GM18519 (cell line): ENCODE results near the gene DACH1.

ENCODE experiments used
- ATAC-seq: cut with Tn5 transposase; IDR thresholded peaks from one replicate; pipeline ENCODE4 v1.9.1; 2021; ENCODE audit warnings: mild to moderate bottlenecking, moderate library complexity; ENCODE audit not compliant: unreplicated experiment, low FRiP score

DACH1 gene

DNA sequence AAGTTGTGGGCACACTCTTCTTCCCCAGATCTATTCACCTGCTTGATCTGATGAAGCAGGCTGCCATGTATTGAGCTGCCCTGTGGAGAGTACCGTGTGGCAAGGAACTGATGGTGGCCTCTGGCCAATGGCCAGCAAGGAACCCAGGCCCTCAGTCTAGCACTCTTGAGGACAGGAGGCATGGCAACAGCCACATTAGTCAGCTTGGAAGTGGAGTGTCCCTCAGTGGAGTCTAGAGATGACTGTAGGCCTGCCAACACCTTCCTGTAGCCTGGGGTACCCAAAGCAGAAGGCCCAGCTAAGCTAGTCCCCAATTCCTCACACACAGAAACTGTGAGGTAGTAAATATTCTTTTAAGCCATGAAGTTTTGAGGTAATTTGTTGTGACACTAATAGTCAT is 412.5 kb downstream of the DACH1 start:
- ATAC-seq, result no peak

DNA sequence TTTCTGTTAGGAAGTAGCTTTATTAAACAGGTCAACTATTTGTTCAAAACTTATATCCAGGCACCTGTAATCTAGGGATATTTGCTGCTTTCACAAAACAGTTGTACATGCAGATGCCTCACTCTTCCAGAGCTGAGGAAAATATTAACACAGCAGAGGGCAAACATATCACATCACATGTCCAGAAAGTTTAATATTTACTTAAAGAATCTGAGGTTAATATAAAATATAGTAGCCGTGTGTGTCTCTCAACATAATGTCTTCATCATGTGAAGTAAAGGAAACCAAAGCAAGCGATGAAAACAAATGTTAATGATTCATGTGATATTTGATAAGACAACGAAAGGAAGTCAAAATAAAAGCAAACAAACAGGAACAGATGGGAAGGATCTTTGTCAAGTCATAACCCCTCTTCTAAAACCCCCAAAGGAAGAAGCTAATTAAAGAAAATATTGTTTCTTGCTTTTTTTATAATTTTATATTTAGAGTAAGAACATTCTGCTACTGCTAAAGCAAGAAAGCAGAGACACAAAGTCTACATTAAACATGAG is 418.8 kb downstream of the DACH1 start:
- no peak for ATAC-seq

DNA sequence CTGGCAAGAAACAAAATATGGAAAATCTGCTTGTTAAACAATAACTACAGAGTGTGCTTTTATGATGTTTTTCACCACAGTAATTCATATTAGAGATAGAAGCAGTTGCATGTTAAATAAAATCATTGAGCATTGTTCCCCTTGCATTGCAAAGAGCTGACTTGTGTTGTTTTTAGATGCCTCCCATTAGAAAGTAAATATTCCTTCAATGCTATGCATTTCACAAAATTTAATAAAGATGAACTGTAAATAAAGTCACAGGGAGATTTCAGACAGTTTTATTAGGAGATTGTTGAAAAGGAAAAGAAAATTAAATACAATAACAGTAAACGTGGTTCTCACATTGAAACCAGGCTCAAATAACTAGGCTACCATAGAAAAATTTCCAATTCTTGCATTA is 429.3 kb downstream of the DACH1 start:
- no peak for ATAC-seq

DNA sequence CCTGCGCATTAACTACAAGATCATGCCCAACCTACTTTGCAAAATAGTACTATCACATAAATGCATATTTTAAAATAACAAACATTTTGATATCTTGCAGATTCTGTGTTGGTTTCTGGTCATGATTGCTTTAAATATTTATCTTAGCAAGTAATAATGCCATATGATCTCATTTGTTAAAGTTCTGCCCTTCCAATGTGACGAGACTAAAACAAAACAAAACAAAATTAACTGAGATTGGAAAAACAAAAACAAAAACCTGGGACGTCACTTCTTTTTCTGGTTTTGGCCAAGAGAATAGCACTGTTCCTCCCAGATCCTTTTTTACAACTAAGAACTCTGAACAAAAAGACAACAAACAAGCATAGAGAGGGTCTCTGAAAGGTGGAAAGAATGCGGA is 436.3 kb downstream of the DACH1 start:
- ATAC-seq, result no peak

DNA sequence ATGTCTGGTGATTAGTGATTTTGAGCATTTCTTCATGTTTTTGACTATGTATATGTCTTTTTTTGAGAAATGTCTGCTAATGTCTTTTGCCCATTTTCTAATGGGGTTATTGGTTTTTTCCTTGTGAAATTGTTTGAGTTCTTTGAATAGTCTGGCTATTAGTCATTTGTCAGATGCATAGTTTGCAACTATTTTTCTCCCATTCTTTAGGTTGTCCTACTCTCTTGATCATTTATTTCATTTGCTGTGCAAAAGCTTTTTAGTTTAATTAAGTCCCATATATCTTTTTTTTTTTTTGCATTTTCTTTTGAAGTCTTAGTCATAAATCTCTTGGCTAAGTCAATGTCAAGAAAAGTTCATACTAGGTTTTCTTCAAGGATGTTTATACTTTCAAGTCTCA is 449.8 kb downstream of the DACH1 start:
- no peak for ATAC-seq

DNA sequence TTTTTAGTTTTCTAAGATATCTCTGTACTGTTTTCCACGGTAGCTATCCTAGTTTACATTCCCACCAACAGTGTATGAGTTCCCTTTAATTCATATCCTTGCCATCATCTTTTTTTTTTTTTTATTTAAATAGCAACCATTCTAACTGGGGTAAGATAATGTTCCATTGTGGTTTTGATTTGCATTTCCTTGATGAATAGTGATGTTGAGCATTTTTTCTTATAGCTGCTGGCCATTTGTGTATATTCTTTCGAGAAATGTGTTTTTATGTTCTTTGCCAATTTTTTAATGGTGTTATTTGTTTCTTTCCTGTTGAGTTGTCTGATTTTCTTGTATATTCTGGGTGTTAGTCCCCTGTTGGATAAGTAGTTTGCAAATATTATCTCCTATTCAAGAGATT is 454.8 kb downstream of the DACH1 start:
- no peak for ATAC-seq

DNA sequence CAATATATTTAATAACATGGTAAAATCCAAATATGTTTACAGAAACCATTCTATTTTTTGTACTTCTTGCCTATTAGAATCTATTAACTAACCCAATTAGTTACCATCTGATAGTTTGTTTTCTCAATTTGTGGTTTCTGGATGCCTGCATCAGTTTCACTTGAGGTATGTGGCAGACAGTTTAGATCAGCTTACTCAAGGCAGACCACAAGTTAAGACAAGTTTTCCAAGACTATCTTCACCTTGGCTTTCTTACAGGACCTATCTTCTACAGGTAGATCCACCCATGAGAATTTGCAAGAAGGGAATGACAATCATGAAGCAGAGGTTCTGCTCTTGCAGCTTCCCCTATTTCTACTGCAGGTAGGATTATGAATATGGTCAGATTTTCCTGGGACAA is 458.6 kb downstream of the DACH1 start:
- no peak for ATAC-seq

DNA sequence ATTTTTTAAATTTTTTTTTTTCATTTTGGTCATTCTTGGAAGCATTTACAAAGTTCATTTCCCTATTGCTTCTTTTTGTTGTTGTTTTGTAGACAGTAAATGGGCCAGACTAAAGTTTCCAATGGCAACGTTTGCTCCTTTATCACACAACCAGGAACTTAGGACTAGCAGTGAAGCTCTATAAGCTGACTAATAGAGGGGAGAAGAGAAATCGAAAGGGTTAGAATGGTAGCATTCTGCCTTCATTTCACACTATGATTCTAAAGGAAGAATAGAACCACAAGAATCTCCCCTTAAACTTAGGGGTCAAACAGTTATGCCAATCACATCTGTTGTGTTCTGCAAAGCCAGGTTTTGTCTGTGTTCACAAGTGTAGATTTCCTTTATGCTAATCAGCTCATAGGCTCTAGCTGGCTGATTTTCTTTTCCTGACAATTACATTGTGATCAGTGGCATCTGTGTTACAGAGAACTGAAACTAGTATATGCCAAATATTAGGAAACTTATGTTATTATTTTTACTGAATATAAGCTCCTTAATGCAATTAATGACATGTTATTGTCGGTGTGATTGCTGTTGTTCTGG is 467.3 kb downstream of the DACH1 start:
- no peak for ATAC-seq

DNA sequence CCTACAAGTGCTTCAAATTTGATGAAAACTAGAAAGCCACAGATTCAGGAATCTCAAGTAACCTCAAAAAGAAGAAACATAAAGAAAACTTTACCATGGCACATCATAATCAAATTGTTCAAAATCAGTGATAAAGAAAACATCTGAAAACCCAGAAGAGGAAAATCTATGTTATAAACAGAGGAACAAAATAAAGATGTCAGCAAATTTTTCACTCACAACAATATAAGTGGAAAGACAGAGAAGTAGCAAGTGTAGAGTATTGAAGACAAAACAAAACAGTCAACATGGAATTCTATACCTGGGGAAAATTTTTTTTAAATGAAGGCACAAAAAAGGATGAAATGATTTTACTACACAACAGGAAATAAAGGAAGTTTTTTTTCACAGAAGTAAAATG is 470.9 kb downstream of the DACH1 start:
- ATAC-seq, result no peak

DNA sequence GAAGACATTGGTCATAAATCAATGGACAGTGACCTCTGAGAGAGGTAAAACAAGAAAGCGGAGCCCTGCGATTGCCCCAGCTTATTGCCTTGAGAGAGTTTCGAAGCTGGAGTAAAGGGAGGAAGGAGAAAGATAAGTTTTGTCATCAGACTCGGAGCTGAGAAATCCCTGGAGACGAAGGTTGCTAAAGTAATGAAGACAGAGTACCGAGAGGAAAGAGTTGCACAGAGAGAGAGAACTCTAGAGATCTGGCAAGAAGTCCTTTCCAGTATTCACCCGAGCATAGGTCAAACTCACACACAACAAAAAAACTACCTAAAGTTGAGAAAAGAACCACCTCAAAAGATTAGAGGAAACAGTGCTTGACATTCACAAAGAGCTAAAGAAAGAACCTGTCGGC is 472.0 kb downstream of the DACH1 start:
- ATAC-seq, result no peak

DNA sequence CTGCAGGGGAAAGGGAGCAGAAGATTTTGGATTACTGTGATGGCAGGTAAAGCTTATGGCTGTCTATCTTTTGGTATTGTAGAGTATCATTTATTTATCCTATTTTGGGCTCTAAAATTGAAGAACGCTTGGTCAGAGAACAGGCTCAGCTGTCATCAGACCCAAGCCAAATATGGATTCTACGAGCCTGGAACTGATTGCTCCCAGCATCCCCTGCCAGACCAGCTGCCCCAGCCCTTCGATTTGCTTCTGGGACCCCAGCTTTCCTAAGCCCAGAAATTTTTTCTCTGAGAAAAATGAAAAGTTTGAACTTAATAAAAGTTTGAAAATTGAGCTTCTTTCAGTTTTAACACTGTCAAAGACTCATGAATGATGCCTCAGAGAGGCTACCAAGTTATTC is 472.8 kb downstream of the DACH1 start:
- no peak for ATAC-seq
